A673 (cell line): ENCODE results near the gene FAM222B. TPM values are rescaled to one million over a fixed set of nuclear protein-coding genes. Genes with fewer than 3 reads are reported as not detected.

Experiments
- BruUV-seq: library from RNA; stranded (reverse); fragments of 400-500 nt; replicated peaks from 2 replicates; lab custom pipeline; 2021; lab: Mats Ljungman, UMichigan
- CTCF ChIA-PET: fragments of 300-600 bp; sonication (Branson Sonifier 250); formaldehyde crosslinking; loops from one replicate; lab custom pipeline; 2022; ENCODE audit warnings: antibody characterized with exemption; lab: Charles Lee
- POLR2A ChIA-PET: fragments of 300-600 bp; sonication (Branson Sonifier 250); formaldehyde crosslinking; loops from one replicate; lab custom pipeline; 2022; ENCODE audit warnings: antibody characterized with exemption; ENCODE audit not compliant: low non-redundant PET; lab: Charles Lee
- DNase-seq: peaks from one replicate; pipeline ENCODE4 v3.0.0-alpha.2; 2015; ENCODE audit warnings: low spot score
- H3K27ac ChIP-seq: fragments of 200-600 bp; sonication (generic); 2 replicates; pipeline ENCODE4 v1.5.1; 2016; ENCODE audit warnings: mixed run types, low read depth, mild to moderate bottlenecking, mixed read lengths, antibody characterized with exemption, low read length; ENCODE audit not compliant: poor library complexity, severe bottlenecking
- H3K27me3 ChIP-seq: fragments of 200-600 bp; sonication (generic); replicated peaks from 2 replicates; pipeline ENCODE4 v1.6.1; 2017; ENCODE audit warnings: mixed run types, low read depth, mild to moderate bottlenecking, mixed read lengths, antibody characterized with exemption, low read length; ENCODE audit not compliant: insufficient read depth, poor library complexity
- H3K36me3 ChIP-seq: fragments of 200-600 bp; sonication (generic); 2 replicates; pipeline ENCODE4 v1.6.1; 2016; ENCODE audit warnings: mixed run types, mild to moderate bottlenecking, mixed read lengths, antibody characterized with exemption, low read length; ENCODE audit not compliant: insufficient read depth, poor library complexity, severe bottlenecking
- H3K4me1 ChIP-seq: fragments of 200-600 bp; sonication (generic); 2 replicates; pipeline ENCODE4 v1.6.1; 2017; ENCODE audit warnings: mixed run types, mild to moderate bottlenecking, mixed read lengths, antibody characterized with exemption, low read length; ENCODE audit not compliant: insufficient read depth, poor library complexity, severe bottlenecking
- H3K4me3 ChIP-seq: fragments of 200-600 bp; sonication (generic); 2 replicates; pipeline ENCODE4 v1.5.1; 2016; ENCODE audit warnings: low read depth, mixed run types, mild to moderate bottlenecking, mixed read lengths, low read length; ENCODE audit not compliant: poor library complexity, severe bottlenecking
- H3K9me3 ChIP-seq: fragments of 200-600 bp; sonication (generic); 2 replicates; pipeline ENCODE4 v1.6.1; 2016; ENCODE audit warnings: mixed run types, low read depth, mild to moderate bottlenecking, mixed read lengths, antibody characterized with exemption, low read length; ENCODE audit not compliant: poor library complexity, severe bottlenecking
- CTCF ChIP-seq: fragments of 300-800, 200-600 bp; sonication (generic); conservative IDR thresholded peaks from 2 replicates; pipeline ENCODE4 v1.5.1; 2017; ENCODE audit warnings: low read depth, mild to moderate bottlenecking, antibody characterized with exemption, low read length, moderate library complexity, mixed read lengths
- EZH2 ChIP-seq: fragments of 200-600 bp; sonication (generic); IDR thresholded peaks from 2 replicates; pipeline ENCODE4 v1.6.1; 2017; ENCODE audit warnings: borderline replicate concordance, low read depth, mild to moderate bottlenecking, mixed read lengths, antibody characterized with exemption, low read length; ENCODE audit not compliant: poor library complexity, severe bottlenecking
- intact Hi-C: fragments of 100-400 bp; cut with micrococcal nuclease; formaldehyde crosslinking; loops from one replicate; pipeline ENCODE4 v1.10.0; 2022; ENCODE audit not compliant: unreplicated experiment
- total RNA-seq: library from RNA; stranded (reverse); gene quantifications from 2 replicates; pipeline ENCODE4 v1.2.3, GENCODE V29; 2021

The FAM222B gene
- total RNA-seq, 1 experiment from 2014 or later = 27.3 TPM

DNA sequence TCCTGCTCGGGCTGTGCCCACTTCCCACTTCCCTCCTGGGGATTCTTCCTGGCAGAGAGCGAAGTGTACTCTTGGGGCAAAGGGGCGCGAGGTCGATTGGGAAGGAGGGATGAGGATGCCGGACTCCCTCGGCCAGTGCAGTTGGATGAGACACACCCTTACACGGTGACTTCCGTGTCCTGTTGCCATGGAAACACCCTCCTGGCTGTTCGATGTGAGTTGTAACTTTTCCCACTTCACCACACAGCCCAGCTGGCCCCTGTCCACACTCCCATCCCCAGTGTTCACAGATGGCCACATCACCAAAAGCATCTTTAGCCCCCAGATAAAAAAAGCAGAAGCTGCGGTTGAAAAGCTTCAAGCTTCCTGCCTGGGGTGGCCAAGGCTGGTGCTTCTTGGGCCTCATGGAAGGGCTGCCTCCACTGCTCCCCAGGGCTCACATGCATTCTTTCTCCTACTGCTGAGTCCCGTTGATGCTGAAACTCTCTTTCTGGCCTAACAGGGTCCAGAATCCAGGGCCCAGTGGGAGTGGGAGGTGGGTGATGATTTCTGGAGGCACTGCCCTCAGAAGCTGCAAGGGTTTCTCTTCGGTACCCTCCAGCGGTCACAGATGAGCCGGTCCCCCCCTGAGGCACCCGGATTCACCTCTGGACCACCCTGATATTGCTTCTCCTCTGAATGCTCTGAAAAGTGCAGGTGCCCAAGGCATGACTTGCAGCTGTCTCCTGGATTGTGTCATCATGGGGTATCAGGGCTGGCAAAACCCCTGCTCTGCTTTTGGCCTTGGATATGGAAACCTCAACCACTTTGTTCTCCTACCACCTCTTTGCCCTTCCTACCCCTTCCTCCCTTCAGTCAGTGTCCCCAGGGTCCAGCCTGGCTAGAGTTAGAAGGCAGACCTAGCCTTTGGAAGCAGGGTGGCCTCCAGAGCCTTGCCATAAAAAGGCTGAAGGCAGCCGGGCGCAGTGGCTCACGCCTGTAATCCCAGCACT is 100.9 kb downstream of the FAM222B start:
- POLR2A ChIA-PET = no interaction called here
- H3K4me1 ChIP-seq = peaks cover 23% of the 10 kb centered on the region
- H3K27me3 ChIP-seq = no peaks in the 10 kb centered on the region
- no TSS peak for BruUV-seq
- intact Hi-C loops = loop anchor here (2.0 kb wide), 1 partner anchor 13 kb away; the partner anchor contains the start of gene NEK8
- no peak for DNase-seq
- TF ChIP-seq CTCF (no peak), EZH2 (no peak)
- no peak overlapping the region for H3K4me3 ChIP-seq
- no peaks in the 10 kb centered on the region for H3K9me3 ChIP-seq
- H3K27ac ChIP-seq = no peak overlapping the region
- no peaks in the 10 kb centered on the region for H3K36me3 ChIP-seq
- CTCF ChIA-PET = no interaction called here

DNA sequence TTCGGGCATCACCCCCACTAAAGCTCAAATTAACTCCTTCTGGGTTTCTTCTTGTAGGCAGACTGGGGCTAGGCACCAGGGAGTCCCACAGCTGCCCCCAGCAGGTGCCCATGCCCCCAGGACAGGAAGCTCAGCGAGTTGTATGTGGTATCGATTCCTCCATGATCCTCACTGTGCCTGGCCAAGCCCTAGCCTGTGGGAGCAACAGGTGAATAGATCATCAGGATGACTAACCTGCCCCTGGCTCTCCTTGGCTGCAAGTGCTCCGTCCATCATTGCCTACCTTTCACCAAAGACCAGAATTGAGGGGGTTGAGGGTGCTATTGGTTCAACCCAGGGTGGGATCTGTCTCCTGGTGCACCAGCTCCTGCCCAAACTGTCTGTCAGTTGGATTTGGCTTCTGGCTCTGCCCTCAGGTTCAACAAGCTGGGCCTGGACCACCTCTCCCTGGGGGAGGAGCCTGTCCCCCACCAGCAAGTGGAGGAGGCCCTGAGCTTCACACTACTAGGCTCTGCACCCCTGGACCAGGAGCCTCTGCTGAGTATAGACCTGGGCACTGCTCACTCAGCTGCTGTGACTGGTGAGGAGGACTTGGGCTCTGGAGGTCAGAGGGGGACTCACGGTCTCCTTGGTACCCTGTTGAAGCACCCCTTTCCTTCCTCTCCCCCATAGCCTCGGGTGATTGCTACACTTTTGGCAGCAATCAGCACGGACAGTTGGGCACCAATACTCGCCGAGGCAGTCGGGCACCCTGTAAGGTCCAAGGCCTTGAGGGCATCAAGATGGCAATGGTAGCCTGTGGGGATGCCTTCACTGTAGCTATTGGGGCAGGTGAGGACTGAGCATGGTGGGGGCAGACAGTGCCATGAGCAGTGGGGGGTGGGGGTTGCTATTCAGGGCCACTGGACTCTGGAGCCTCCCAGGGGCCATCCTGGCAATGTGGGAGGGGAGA is 101.9 kb downstream of the FAM222B start:
- H3K27ac ChIP-seq = no peak overlapping the region
- no peak overlapping the region for H3K4me3 ChIP-seq
- no peak for DNase-seq
- intact Hi-C loops = no loop called here
- ChIA-PET POLR2A (no interaction called here), CTCF (no interaction called here)
- no peaks in the 10 kb centered on the region for H3K9me3 ChIP-seq
- TF ChIP-seq CTCF (no peak), EZH2 (no peak)
- peaks cover 14% of the 10 kb centered on the region for H3K4me1 ChIP-seq
- H3K27me3 ChIP-seq = no peaks in the 10 kb centered on the region
- no peaks in the 10 kb centered on the region for H3K36me3 ChIP-seq
- BruUV-seq = no TSS peak

DNA sequence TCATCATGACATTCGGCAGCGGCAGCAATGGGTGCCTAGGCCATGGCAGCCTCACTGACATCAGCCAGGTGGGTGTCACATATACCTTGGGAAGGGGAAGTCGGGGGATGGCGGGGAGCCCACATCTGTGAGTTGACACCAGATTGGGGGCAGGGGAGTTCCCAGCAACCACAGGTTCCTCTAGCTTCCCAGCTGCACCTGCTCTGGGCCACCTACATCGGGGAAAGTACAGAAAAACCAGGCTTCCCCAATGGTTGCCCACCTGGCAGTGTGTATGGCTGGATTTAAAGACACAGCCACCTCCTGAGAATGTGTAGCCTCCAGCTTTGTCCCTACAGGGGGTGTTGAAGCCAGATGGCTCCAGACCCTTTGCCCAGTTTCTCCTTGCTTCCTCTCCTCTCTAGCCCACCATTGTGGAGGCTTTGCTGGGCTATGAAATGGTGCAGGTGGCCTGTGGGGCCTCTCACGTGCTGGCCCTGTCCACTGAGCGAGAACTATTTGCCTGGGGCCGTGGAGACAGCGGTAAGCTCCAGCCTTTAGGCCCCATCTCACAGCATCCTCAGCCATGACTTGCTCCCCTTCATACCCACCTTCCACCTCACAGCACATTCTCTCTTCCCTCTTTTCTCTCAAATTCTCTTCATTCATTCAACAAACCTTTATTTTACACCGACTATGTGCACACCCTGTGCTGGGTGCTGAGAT is 103.8 kb downstream of the FAM222B start:
- Histone ChIP-seq H3K4me3 (no peak overlapping the region), H3K36me3 (no peaks in the 10 kb centered on the region), H3K27me3 (no peaks in the 10 kb centered on the region), H3K4me1 (peaks cover 11% of the 10 kb centered on the region), H3K27ac (no peak overlapping the region), H3K9me3 (no peaks in the 10 kb centered on the region)
- TF ChIP-seq CTCF (no peak), EZH2 (no peak)
- ChIA-PET CTCF (no interaction called here), POLR2A (no interaction called here)
- intact Hi-C loops = no loop called here
- no peak for DNase-seq
- no TSS peak for BruUV-seq
